WTC11 (cell line): Measurements from ENCODE around the gene ALDH8A1. TPM values are rescaled to one million over a fixed set of nuclear protein-coding genes. Genes with fewer than 3 reads are reported as not detected.

Source experiments
- ATAC-seq: fragments of 200-7000 bp; cut with Tn5 transposase; 2 replicates; pipeline ENCODE4 v1.10.0; 2021; ENCODE audit warnings: mild to moderate bottlenecking, moderate library complexity
- CTCF ChIA-PET: fragments of 300-600 bp; sonication (Branson Sonifier 250); formaldehyde crosslinking; loops from one replicate; lab custom pipeline; 2021; ENCODE audit warnings: antibody characterized with exemption; lab: Charles Lee
- POLR2A ChIA-PET: fragments of 350-600 bp; sonication (Branson Sonifier 250); formaldehyde crosslinking; loops from one replicate; lab custom pipeline; 2021; ENCODE audit warnings: antibody characterized with exemption; lab: Charles Lee
- DNase-seq: peaks from one replicate; pipeline ENCODE4 v3.0.0; 2021; ENCODE audit warnings: low spot score
- H3K27ac Mint-ChIP-seq: 2 replicates; pipeline ENCODE4 v1.8.0; 2021; ENCODE audit warnings: mixed read lengths
- H3K27me3 Mint-ChIP-seq: 2 replicates; pipeline ENCODE4 v1.8.0; 2021; ENCODE audit warnings: low read depth, mild to moderate bottlenecking, moderate library complexity, mixed read lengths
- H3K36me3 Mint-ChIP-seq: 2 replicates; pipeline ENCODE4 v1.8.0; 2021; ENCODE audit warnings: mixed read lengths
- H3K4me1 Mint-ChIP-seq: 2 replicates; pipeline ENCODE4 v1.8.0; 2022; ENCODE audit warnings: mixed read lengths
- H3K4me3 Mint-ChIP-seq: 2 replicates; pipeline ENCODE4 v1.8.0; 2021; ENCODE audit warnings: mild to moderate bottlenecking, moderate library complexity, mixed read lengths
- H3K9me3 Mint-ChIP-seq: 2 replicates; pipeline ENCODE4 v1.8.0; 2021; ENCODE audit warnings: mixed read lengths
- CBFB ChIP-seq: sonication (generic); formaldehyde crosslinking; IDR thresholded peaks from 2 replicates; pipeline ENCODE4 v1.8.1; 2022; ENCODE audit warnings: mild to moderate bottlenecking, low read depth, missing genetic modification reagents
- EMX1 ChIP-seq: fragments of 250-450 bp; sonication (Bioruptor Pico); IDR thresholded peaks from 2 replicates; pipeline ENCODE4 v1.8.0; 2021; ENCODE audit warnings: mild to moderate bottlenecking
- ESRRA ChIP-seq: sonication (generic); formaldehyde crosslinking; IDR thresholded peaks from 2 replicates; pipeline ENCODE4 v1.8.1; 2022; ENCODE audit warnings: mild to moderate bottlenecking, missing genetic modification reagents, borderline replicate concordance
- GTF2I ChIP-seq: fragments of 250-450 bp; sonication (Bioruptor Pico); conservative IDR thresholded peaks from 2 replicates; pipeline ENCODE4 v1.4.0; 2021; ENCODE audit warnings: mild to moderate bottlenecking
- JUN ChIP-seq: sonication (generic); formaldehyde crosslinking; IDR thresholded peaks from 2 replicates; pipeline ENCODE4 v1.8.0; 2023; ENCODE audit warnings: mild to moderate bottlenecking, missing genetic modification reagents
- MYBL2 ChIP-seq: sonication (generic); formaldehyde crosslinking; IDR thresholded peaks from 2 replicates; pipeline ENCODE4 v1.8.1; 2023; ENCODE audit warnings: mild to moderate bottlenecking, moderate library complexity, missing genetic modification reagents
- NFYB ChIP-seq: sonication (generic); formaldehyde crosslinking; conservative IDR thresholded peaks from 2 replicates; pipeline ENCODE4 v1.8.0; 2022; ENCODE audit warnings: low read depth, missing genetic modification reagents
- NR1H2 ChIP-seq: sonication (generic); formaldehyde crosslinking; IDR thresholded peaks from 2 replicates; pipeline ENCODE4 v1.9.0; 2021; ENCODE audit warnings: mild to moderate bottlenecking, moderate library complexity, missing genetic modification reagents
- NR3C1 ChIP-seq: sonication (generic); formaldehyde crosslinking; conservative IDR thresholded peaks from 2 replicates; pipeline ENCODE4 v1.8.1; 2023; ENCODE audit warnings: low read depth, mild to moderate bottlenecking, missing genetic modification reagents
- OVOL2 ChIP-seq: fragments of 250-450 bp; sonication (Bioruptor Pico); IDR thresholded peaks from 2 replicates; pipeline ENCODE4 v1.9.0; 2021; ENCODE audit warnings: mild to moderate bottlenecking, borderline replicate concordance
- PRRX2 ChIP-seq: fragments of 250-450 bp; sonication (Bioruptor Pico); IDR thresholded peaks from 2 replicates; pipeline ENCODE4 v1.8.0; 2021; ENCODE audit warnings: mild to moderate bottlenecking
- RORB ChIP-seq: fragments of 250-450 bp; sonication (Bioruptor Pico); IDR thresholded peaks from 2 replicates; pipeline ENCODE4 v1.9.0; 2021; ENCODE audit warnings: mild to moderate bottlenecking
- TP53 ChIP-seq: sonication (generic); formaldehyde crosslinking; IDR thresholded peaks from 2 replicates; pipeline ENCODE4 v1.8.1; 2023; ENCODE audit warnings: mild to moderate bottlenecking, missing genetic modification reagents
- ZBTB21 ChIP-seq: sonication (generic); formaldehyde crosslinking; IDR thresholded peaks from 2 replicates; pipeline ENCODE4 v1.8.1; 2023; ENCODE audit warnings: mild to moderate bottlenecking, missing genetic modification reagents, borderline replicate concordance
- ZNF138 ChIP-seq: sonication (generic); formaldehyde crosslinking; conservative IDR thresholded peaks from 2 replicates; pipeline ENCODE4 v1.8.1; 2022; ENCODE audit warnings: mild to moderate bottlenecking, moderate library complexity, missing genetic modification reagents
- total RNA-seq: library from RNA; stranded (reverse); gene quantifications from 3 replicates; pipeline ENCODE4 v1.2.3, GENCODE V29; 2021
- TF ChIP-seq, protein P1 (sequence below): sonication (generic); formaldehyde crosslinking; IDR thresholded peaks from 2 replicates; pipeline ENCODE4 v1.8.1; 2023; ENCODE audit warnings: mild to moderate bottlenecking, missing genetic modification reagents
- TF ChIP-seq, protein P2 (sequence below): sonication (generic); formaldehyde crosslinking; IDR thresholded peaks from 2 replicates; pipeline ENCODE4 v1.8.0; 2022; ENCODE audit warnings: mild to moderate bottlenecking, missing genetic modification reagents
- TF ChIP-seq, protein P3 (sequence below): sonication (generic); formaldehyde crosslinking; conservative IDR thresholded peaks from 2 replicates; pipeline ENCODE4 v1.8.1; 2022; ENCODE audit warnings: mild to moderate bottlenecking, missing genetic modification reagents
- TF ChIP-seq, protein P4 (sequence below): sonication (generic); formaldehyde crosslinking; IDR thresholded peaks from 2 replicates; pipeline ENCODE4 v1.8.0; 2023; ENCODE audit warnings: missing genetic modification reagents
- TF ChIP-seq, protein P5 (sequence below): sonication (generic); formaldehyde crosslinking; IDR thresholded peaks from 2 replicates; pipeline ENCODE4 v1.8.1; 2022; ENCODE audit warnings: low read depth, mild to moderate bottlenecking, moderate library complexity, missing genetic modification reagents, borderline replicate concordance
- TF ChIP-seq, protein P6 (sequence below): sonication (generic); formaldehyde crosslinking; IDR thresholded peaks from 2 replicates; pipeline ENCODE4 v1.8.0; 2022; ENCODE audit warnings: mild to moderate bottlenecking, missing genetic modification reagents
- TF ChIP-seq, protein P7 (sequence below): fragments of 250-450 bp; sonication (Bioruptor Pico); IDR thresholded peaks from 2 replicates; pipeline ENCODE4 v1.9.0; 2021; ENCODE audit warnings: mild to moderate bottlenecking

The ALDH8A1 gene
- total RNA-seq, 1 experiment from 2014 or later, result 0.17 TPM

DNA sequence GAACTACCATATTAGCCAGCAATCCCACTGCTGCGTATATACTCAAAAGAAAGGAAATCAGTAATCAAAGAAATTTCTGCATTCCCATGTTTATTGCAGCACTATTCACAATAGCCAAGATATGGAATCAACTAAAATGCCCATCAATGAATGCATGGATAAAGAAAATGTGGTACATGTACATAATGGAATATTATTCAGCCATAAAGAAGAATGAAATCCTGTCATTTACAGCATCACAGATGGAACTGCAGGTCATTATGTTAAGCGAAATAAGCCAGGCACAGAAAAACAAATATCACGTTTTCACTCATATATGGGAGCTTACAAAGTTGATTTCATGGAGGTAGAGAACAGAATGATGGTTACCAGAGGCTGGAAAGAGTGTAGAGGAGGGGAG, 65.1 kb downstream of the ALDH8A1 start:
- Mint-ChIP-seq H3K4me1 (no peaks in the 10 kb centered on the region), H3K4me3 (no peak overlapping the region)

DNA sequence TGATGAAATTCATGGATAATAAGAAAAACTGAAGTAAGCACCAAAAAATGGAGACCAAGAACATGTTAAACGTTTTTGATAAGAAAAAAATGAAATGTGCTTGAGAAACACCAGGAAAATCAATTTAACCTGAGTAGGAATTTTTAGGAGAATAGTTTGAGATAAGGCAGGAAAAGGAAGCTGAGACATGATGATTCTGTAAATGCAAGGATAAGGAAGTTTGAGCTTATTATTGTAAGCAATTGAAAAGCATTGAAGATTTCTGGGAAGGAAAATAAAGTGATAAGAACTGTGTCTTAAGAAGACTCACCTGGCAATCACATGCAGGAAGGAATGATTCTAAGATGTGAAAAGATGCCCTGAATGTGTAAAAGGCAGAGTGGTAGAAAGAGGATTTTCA, 66.6 kb downstream of the ALDH8A1 start:
- POLR2A ChIA-PET, result no interaction called here
- no peak overlapping the region for H3K4me3 Mint-ChIP-seq
- H3K27ac Mint-ChIP-seq, result no peak overlapping the region
- no peak for ATAC-seq
- H3K36me3 Mint-ChIP-seq, result no peaks in the 10 kb centered on the region
- no peak for DNase-seq
- no peaks in the 10 kb centered on the region for H3K9me3 Mint-ChIP-seq
- CTCF ChIA-PET, result interaction anchor here (1.3 to 2.0 kb wide), 9 partner anchors 12 to 772 kb away, joined by 3 to 19 read pairs (median 5); no protein-coding TSS in a partner anchor
- no peaks in the 10 kb centered on the region for H3K4me1 Mint-ChIP-seq
- TF ChIP-seq EMX1 (CRISPR knock-in tag), result no peak
- no peak for TF ChIP-seq OVOL2 (CRISPR knock-in tag)
- TF ChIP-seq, protein P1, sequence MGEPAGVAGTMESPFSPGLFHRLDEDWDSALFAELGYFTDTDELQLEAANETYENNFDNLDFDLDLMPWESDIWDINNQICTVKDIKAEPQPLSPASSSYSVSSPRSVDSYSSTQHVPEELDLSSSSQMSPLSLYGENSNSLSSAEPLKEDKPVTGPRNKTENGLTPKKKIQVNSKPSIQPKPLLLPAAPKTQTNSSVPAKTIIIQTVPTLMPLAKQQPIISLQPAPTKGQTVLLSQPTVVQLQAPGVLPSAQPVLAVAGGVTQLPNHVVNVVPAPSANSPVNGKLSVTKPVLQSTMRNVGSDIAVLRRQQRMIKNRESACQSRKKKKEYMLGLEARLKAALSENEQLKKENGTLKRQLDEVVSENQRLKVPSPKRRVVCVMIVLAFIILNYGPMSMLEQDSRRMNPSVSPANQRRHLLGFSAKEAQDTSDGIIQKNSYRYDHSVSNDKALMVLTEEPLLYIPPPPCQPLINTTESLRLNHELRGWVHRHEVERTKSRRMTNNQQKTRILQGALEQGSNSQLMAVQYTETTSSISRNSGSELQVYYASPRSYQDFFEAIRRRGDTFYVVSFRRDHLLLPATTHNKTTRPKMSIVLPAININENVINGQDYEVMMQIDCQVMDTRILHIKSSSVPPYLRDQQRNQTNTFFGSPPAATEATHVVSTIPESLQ (CRISPR knock-in tag), result no peak
- TF ChIP-seq NR3C1, result no peak
- TF ChIP-seq, all 79 proteins: peak for 0
- no peaks in the 10 kb centered on the region; the same call in 1 of the 2 replicates for H3K27me3 Mint-ChIP-seq

More for the DNA sequence above, 65.1 kb downstream of the ALDH8A1 start:
- DNase-seq (no peak), ATAC-seq (no peak)
- no peaks in the 10 kb centered on the region for H3K9me3 Mint-ChIP-seq
- H3K36me3 Mint-ChIP-seq, result no peaks in the 10 kb centered on the region
- TF ChIP-seq MYBL2 (CRISPR knock-in tag), result no peak
- no peak for TF ChIP-seq ZBTB21 (CRISPR knock-in tag)
- TF ChIP-seq RORB (CRISPR knock-in tag), result no peak
- no peak for TF ChIP-seq JUN (CRISPR knock-in tag)
- TF ChIP-seq, protein P2, sequence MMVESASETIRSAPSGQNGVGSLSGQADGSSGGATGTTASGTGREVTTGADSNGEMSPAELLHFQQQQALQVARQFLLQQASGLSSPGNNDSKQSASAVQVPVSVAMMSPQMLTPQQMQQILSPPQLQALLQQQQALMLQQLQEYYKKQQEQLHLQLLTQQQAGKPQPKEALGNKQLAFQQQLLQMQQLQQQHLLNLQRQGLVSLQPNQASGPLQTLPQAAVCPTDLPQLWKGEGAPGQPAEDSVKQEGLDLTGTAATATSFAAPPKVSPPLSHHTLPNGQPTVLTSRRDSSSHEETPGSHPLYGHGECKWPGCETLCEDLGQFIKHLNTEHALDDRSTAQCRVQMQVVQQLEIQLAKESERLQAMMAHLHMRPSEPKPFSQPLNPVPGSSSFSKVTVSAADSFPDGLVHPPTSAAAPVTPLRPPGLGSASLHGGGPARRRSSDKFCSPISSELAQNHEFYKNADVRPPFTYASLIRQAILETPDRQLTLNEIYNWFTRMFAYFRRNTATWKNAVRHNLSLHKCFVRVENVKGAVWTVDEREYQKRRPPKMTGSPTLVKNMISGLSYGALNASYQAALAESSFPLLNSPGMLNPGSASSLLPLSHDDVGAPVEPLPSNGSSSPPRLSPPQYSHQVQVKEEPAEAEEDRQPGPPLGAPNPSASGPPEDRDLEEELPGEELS (CRISPR knock-in tag), result no peak
- no peak for TF ChIP-seq PRRX2
- TF ChIP-seq GTF2I, result no peak
- TF ChIP-seq, protein P3, sequence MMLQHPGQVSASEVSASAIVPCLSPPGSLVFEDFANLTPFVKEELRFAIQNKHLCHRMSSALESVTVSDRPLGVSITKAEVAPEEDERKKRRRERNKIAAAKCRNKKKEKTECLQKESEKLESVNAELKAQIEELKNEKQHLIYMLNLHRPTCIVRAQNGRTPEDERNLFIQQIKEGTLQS (CRISPR knock-in tag), result no peak
- TF ChIP-seq, protein P4, sequence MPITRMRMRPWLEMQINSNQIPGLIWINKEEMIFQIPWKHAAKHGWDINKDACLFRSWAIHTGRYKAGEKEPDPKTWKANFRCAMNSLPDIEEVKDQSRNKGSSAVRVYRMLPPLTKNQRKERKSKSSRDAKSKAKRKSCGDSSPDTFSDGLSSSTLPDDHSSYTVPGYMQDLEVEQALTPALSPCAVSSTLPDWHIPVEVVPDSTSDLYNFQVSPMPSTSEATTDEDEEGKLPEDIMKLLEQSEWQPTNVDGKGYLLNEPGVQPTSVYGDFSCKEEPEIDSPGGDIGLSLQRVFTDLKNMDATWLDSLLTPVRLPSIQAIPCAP (CRISPR knock-in tag), result no peak
- TF ChIP-seq OVOL2 (CRISPR knock-in tag), result no peak
- TF ChIP-seq, protein P5, sequence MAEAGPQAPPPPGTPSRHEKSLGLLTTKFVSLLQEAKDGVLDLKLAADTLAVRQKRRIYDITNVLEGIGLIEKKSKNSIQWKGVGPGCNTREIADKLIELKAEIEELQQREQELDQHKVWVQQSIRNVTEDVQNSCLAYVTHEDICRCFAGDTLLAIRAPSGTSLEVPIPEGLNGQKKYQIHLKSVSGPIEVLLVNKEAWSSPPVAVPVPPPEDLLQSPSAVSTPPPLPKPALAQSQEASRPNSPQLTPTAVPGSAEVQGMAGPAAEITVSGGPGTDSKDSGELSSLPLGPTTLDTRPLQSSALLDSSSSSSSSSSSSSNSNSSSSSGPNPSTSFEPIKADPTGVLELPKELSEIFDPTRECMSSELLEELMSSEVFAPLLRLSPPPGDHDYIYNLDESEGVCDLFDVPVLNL, result no peak
- no peak for TF ChIP-seq TP53 (CRISPR knock-in tag)
- TF ChIP-seq ESRRA, result no peak
- TF ChIP-seq, protein P6, sequence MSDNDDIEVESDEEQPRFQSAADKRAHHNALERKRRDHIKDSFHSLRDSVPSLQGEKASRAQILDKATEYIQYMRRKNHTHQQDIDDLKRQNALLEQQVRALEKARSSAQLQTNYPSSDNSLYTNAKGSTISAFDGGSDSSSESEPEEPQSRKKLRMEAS (CRISPR knock-in tag), result no peak
- no peak for TF ChIP-seq ZNF138 (CRISPR knock-in tag)
- TF ChIP-seq, protein P7, sequence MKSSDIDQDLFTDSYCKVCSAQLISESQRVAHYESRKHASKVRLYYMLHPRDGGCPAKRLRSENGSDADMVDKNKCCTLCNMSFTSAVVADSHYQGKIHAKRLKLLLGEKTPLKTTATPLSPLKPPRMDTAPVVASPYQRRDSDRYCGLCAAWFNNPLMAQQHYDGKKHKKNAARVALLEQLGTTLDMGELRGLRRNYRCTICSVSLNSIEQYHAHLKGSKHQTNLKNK (CRISPR knock-in tag), result no peak
- TF ChIP-seq CBFB (CRISPR knock-in tag), result no peak
- no peak for TF ChIP-seq NFYB (CRISPR knock-in tag)
- TF ChIP-seq NR1H2 (CRISPR knock-in tag), result no peak
- H3K27me3 Mint-ChIP-seq, result no peaks in the 10 kb centered on the region; the same call in 1 of the 2 replicates
- POLR2A ChIA-PET, result no interaction called here
- no peak overlapping the region for H3K27ac Mint-ChIP-seq
- CTCF ChIA-PET, result no interaction called here
